DMS79 (cell line): ENCODE data around the gene KRT72.

Experiments
- DNase-seq: peaks from one replicate; lab custom pipeline; 2025; lab: John Stamatoyannopoulos, UW

The KRT72 gene

GRCh38 chr12:52541709-52542108, 59.6 kb downstream of the KRT72 start:
- DNase-seq = no peak

DNA sequence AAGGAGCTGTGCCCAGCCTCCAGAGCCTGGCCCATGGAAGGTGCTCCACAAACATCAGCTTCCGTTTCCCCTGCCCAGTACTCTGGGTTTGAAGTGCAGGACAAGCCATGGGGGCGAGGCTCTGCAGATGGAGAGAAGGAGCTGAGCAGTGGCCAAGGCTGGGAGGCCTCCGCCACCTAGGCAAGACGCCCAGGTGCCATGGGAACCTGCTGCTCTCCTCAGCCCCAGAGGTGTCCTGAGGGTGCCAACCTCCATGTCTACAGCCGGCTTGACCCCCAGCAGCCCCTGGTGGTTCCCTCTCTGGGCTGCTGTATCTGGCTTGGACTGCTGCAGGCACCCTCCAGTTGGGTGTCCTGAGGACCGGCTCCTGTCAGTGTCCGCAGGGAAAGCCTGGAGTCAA, 60.7 kb downstream of the KRT72 start:
- no peak for DNase-seq

DNA sequence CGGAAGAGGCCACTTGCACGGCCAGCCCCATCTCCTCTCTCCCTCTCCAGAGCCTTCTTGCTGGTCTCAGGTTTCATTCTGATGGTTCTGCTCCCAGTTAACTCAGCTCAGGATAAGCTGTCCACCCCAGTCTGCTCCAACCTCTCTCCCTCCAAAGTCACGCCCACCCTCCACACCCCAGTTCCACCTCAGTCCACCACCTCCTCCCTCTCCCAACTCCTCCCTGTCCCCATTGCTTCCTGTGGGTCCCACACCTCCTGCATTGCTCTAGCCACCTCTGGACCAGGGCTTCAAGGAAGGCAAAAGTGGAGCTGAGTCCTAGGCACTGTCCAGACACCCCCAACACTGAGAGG, 61.5 kb downstream of the KRT72 start:
- no peak for DNase-seq

- DNase-seq = peak; percentile 45
Measured at GRCh38 chr12:52539083-52539820, 62.0 kb downstream of the KRT72 start.

DNA sequence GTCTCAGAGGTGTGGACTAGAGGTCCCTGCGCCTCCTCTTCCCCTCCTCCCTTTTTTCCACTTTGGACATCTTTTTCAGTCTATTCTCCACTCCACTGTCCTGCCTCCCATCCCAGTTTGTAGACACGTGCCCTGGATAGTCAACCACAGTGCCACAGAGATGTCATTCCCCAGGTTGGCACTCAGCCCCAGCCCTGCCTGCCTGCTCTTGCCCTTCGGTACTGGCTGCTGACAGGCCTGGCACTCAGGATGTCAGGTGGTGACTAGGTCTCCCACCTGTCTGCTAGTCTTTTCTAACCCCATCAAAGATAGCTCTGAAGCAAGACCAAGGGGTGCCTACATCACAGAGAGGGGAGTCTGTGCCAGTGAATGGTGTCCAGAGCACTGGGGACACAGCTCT, 64.2 kb downstream of the KRT72 start:
- DNase-seq = no peak
